GM12892 (cell line): Measurements from ENCODE around the gene AFDN.

Source experiments
- DNase-seq: peaks from one replicate; pipeline ENCODE4 v3.0.0; 2011; ENCODE audit not compliant: insufficient read length
- FAIRE-seq: peaks from 2 replicates; lab custom pipeline; 2011; peaks lifted over from hg19 to GRCh38; lab: Jason Lieb, UNC
- POLR2A ChIP-seq: IDR thresholded peaks from 2 replicates; pipeline ENCODE4 v1.6.1; 2011; ENCODE audit warnings: low read depth, low read length, control low read depth
- POLR2AphosphoS5 ChIP-seq: IDR thresholded peaks from 2 replicates; pipeline ENCODE4 v1.6.1; 2011; ENCODE audit warnings: low read depth, low read length, control low read depth
- TAF1 ChIP-seq: IDR thresholded peaks from 2 replicates; pipeline ENCODE4 v1.6.1; 2011; ENCODE audit warnings: low read depth, mild to moderate bottlenecking, control low read depth, low read length, borderline replicate concordance

The AFDN gene

DNA sequence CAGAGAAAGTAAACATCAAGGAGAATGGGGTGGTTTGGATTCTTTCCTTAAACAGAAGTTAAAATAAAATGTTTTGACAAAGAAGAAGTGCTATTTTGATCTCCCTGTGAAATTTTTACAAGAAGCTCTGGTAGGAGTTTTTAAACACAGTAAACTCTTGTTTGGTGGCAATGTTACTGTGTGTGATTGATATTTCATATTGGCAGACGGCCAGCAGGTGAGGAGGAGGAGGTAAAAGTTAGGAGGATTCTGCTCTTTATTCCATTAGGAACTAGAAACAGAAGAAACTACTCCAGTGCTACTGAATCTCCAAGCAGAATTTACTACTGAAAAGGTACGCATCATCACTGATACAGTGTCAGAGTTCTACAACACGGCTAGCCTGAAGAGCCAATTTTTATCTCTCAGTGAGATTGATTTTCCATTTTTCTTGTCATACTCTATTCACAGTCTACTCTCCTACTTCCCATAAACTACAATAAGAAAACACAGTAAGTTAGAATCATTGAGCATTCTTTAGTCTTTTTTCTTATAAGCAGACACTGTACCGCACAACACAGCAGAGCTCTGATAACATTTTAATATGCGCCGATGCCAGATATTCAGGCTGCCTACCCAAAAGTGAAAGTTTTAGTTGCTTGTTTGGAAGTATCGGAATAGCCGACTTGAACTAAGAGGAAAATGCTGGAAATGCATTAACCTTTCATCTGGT, 21.2 kb upstream of the AFDN start:
- no peak for TF ChIP-seq POLR2AphosphoS5
- no peak for TF ChIP-seq TAF1
- TF ChIP-seq POLR2A = no peak
- DNase-seq = no peak
- FAIRE-seq = no peak

DNA sequence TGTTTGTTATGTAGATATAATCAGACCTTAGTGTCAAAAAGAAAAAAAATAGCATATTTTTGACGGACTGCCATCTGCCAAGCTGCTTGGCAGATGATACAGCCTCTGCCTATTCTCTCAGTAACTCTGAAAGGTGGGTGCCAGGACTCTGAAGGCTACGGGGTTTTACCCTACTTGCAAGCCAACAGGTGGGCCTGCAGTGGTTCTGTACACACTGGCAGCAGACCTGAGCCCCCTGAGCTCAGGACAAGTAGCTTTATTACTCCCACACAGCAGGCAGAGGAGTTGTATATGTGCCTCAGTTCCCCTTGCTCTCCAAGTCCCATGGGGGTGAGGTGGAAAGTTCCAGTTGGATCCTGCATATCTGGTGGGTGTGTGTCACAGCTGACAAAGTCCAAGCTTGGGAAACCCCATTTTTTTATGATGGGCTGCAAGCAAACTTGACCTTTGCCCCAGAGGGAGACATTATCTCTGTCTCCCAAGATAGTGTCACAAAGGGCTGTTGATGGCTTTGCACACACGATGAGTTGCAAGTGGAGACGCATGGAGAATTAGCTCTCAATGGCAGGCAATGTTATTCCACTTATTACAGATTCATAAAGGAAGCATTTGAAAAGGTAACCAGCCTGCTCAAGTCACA, 20.5 kb upstream of the AFDN start:
- FAIRE-seq (no peak), DNase-seq (no peak)
- TF ChIP-seq POLR2A = no peak
- TF ChIP-seq POLR2AphosphoS5 = no peak
- TF ChIP-seq TAF1 = no peak

DNA sequence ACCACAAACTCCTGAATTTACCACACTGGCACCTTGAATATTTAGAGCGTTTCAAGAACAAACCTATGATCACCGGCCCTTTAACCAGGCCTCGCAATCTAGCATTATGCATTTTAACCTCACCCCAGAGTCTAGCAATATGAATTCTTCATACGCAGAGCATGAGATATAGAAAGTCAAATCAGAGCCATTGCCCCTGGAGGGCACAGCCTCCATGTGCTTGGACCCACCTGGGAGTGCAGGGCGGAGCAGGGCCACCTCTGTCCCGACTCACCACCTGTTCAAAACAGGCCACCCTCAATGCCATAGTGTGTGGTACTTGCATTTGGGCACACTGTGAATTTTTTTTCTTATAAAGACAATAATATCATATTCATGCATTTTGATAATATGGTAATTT, 19.5 kb upstream of the AFDN start:
- DNase-seq = no peak
- TF ChIP-seq POLR2AphosphoS5 (no peak), POLR2A (no peak), TAF1 (no peak)
- FAIRE-seq = no peak

DNA sequence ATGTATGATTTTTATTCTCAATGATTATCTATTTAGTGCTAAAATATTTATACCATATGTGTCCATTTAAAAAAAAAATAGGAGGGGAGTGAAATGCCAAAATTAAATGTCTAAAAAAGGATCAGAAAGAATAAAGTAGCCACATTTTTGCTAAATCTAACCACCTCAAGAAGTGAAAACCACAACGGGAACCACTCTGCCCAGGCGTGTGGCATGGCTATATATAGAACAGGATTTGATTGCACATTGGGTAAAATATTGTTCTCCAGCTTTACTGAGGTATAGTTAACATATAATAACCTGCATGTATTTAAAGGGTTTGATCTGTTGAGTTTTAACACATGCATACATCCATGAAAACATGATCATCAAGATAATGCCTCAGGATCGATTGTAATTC, 19.0 kb upstream of the AFDN start:
- TF ChIP-seq POLR2AphosphoS5 = no peak
- TF ChIP-seq POLR2A = no peak
- no peak for TF ChIP-seq TAF1
- no peak for DNase-seq
- FAIRE-seq = no peak

DNA sequence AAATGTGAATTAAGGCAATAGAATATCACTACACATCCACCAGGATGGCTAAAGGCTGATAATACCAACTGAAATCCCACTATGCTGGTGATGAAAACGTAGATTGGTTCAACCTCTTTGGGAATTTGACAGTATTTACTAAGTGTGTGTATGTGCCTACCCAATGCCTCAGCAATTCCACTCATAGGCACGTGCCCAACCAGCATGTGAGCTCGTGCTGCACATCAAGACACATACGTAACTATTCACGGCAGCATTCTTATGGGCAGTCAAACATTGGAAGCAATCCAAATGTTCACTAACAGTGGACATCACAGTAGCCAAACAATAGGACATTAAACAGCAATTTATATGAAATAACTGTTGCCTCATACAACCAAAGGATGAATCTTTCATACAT, 15.7 kb upstream of the AFDN start:
- DNase-seq (no peak), FAIRE-seq (no peak)

DNA sequence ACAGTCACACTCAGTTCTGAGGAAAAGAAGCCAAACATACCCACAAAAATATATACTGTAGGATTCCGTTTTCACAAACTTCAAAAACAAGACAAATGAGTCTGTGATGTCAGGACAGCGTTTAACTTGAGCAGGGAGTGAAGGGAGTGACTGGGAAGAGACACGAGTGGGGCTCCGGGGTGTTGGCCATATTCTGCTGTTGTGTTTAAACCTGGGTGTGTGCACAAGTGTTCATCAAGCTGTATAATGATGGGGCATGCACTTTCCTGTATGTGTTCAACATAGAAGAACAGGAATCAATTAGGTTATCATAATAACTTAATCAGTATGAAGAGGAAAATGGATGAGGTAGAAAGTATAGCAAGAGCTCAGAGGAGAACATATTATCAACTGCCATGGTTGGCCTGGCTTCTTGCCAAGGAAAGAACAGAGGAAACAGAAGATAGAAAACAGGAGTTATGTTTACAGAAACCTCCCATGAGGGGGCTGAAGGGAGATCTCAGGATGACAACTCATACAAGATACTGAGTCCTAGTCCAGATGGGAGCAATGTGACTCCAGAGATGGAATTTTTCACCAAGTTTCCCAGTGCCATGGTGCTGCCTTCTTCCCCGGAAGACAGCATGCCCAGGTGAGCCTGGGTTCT, 15.1 kb upstream of the AFDN start:
- TF ChIP-seq TAF1 (no peak), POLR2A (no peak), POLR2AphosphoS5 (no peak)
- DNase-seq (no peak), FAIRE-seq (no peak)

More for the DNA sequence above, 15.7 kb upstream of the AFDN start:
- TF ChIP-seq POLR2A = no peak
- TF ChIP-seq POLR2AphosphoS5 = no peak
- TF ChIP-seq TAF1 = no peak

DNA sequence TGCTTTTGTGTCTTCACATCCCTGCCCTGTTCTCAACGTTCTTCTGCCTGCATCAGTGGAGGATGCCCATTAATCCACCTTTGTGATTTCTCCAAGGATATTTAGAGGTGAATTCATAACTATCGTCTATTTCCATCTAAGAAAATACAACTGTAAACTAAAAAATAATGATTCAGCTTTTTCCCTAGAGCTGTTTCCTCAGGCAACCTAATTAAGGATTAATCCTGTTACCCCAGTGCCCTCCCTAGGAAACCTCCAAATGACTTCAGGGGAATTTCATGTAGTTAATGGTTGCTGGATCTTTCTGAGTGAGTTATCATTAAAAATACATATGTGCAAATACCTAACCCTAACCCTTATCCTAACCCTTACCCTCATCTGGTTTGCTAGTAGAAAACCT, 14.6 kb upstream of the AFDN start:
- FAIRE-seq (no peak), DNase-seq (no peak)
- TF ChIP-seq TAF1 (no peak), POLR2A (no peak), POLR2AphosphoS5 (no peak)

DNA sequence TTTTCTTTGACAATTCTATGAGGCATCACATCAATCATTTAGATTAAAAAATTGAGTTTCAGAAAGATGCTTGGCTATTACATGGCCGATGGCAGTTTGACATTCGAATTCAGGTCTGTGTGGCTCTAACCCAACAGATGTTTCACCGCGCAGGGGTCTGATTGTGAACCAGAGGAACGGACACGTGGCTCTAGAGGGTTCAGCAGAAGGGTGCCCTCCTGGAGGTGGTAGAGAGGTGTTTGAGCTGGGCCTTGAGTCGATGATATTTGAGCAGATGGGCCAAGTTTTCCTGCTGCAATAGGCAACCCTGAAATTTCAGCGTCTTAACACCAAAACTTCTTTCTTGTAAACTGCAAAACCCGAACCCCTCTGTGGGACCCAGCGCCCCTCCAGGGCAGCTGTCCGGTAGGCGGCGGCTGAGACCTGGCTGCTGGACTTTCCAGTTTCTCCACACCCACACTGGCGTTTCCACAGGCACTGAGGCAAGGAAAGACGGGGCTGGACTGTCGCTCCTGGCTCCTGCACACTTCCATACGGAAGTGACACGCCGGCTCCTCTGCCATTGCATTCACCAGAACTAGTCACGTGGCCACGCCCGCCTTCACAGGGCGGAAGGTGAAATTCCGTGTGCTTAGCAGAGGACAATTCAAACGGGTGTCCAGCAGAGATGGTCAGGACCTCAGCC, 11.3 kb upstream of the AFDN start:
- FAIRE-seq (no peak), DNase-seq (no peak)
- TF ChIP-seq TAF1 (no peak), POLR2AphosphoS5 (no peak), POLR2A (no peak)

DNA sequence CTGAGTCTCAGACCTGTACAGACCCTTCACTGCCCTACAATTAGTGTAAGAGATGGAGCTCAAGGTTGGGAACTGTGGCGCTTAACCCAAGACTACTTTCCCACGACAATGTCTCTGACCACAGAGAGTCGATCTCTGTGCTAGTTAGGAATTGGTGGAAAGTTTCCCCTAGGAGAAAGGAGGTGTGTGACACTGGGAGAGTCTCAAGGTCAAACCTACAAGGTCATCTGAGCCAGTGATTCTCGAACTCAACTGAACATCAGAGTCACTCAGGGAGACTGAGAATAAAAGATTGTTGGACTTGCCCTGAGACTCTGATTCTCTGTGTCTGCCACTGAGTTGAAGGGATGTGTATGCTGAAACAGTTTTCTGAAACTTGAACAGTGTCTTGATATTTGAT, 9.7 kb upstream of the AFDN start:
- no peak for FAIRE-seq

DNA sequence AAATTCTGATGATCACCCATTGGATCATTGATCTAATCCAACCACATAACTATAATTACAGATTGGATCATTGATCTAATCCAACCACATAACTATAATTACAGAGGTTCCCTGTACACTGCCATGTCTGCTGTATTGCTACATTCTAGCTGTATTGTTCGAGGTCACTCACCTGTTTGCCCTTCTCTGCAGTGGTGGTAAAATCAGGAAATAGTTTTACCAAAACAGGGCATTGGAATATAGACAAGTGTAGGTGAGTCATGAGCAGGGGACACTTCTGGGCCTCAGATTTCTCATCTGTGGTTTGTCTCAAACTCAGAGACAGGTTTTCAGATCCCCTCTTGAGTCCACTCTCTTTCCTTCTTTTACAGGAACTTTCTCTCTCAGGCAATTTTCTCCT, 9.0 kb upstream of the AFDN start:
- no peak for TF ChIP-seq POLR2AphosphoS5
- no peak for TF ChIP-seq POLR2A
- TF ChIP-seq TAF1 = no peak
- FAIRE-seq (no peak), DNase-seq (no peak)

More for the DNA sequence above, 9.7 kb upstream of the AFDN start:
- no peak for DNase-seq
- TF ChIP-seq TAF1 = no peak
- no peak for TF ChIP-seq POLR2A
- TF ChIP-seq POLR2AphosphoS5 = no peak

DNA sequence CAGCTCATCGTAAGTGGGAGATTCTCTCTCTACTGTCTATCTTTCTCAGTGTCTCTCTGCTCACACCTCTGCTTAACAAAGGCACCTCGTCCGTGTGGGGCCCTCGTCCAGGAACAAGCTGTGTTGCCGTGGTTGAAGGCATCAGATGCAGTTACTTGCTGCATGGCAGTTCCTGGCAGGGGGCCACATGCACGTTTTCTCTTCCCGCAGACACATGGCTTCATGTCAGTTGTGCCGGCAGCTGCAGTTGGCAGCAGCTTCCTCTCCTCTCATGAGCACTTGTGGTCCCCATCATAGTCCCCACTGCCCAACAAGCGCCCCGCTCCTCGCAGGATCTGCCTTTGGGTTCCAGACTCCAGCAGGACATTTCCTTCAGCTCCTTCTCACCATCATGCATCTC, 7.1 kb upstream of the AFDN start:
- FAIRE-seq (no peak), DNase-seq (no peak)
- no peak for TF ChIP-seq POLR2A
- no peak for TF ChIP-seq POLR2AphosphoS5
- no peak for TF ChIP-seq TAF1
